HCT116 (cell line): Measurements from ENCODE around the gene SUPT16H.

Experiments
- CEBPB ChIP-seq: IDR thresholded peaks from 2 replicates; pipeline ENCODE4 v1.6.1; 2012; ENCODE audit warnings: low read depth
- EZH2 ChIP-seq: fragments of 200-600 bp; sonication (generic); IDR thresholded peaks from 2 replicates; pipeline ENCODE4 v1.6.1; 2017; ENCODE audit warnings: antibody characterized with exemption, mixed run types
- EZH2phosphoT487 ChIP-seq: fragments of 200-600 bp; IDR thresholded peaks from 2 replicates; pipeline ENCODE4 v1.6.1; 2018; ENCODE audit warnings: antibody characterized with exemption, borderline replicate concordance
- JUND ChIP-seq: IDR thresholded peaks from 2 replicates; pipeline ENCODE4 v1.6.1; 2012
- MAX ChIP-seq: IDR thresholded peaks from 2 replicates; pipeline ENCODE4 v1.6.1; 2012
- POLR2A ChIP-seq: IDR thresholded peaks from 2 replicates; pipeline ENCODE4 v1.7.0; 2011; ENCODE audit warnings: borderline replicate concordance; ENCODE audit not compliant: insufficient read depth, insufficient read length; ENCODE audit errors: extremely low read depth
- POLR2AphosphoS5 ChIP-seq: IDR thresholded peaks from 2 replicates; pipeline ENCODE4 v1.6.1; 2011; ENCODE audit warnings: mild to moderate bottlenecking, low read depth, low read length, moderate library complexity
- RAD21 ChIP-seq: IDR thresholded peaks from 2 replicates; pipeline ENCODE4 v1.6.1; 2012; ENCODE audit warnings: low read depth, mild to moderate bottlenecking
- SIN3A ChIP-seq: IDR thresholded peaks from 2 replicates; pipeline ENCODE4 v1.6.1; 2012; ENCODE audit warnings: low read depth
- TCF7L2 ChIP-seq: IDR thresholded peaks from 2 replicates; pipeline ENCODE4 v1.7.0; 2011; ENCODE audit warnings: borderline replicate concordance, inconsistent platforms; ENCODE audit not compliant: insufficient read depth, insufficient read length; ENCODE audit errors: extremely low read depth
- ZNF274 ChIP-seq: fragments of 200-500 bp; sonication (Bioruptor generic); IDR thresholded peaks from 2 replicates; pipeline ENCODE4 v1.6.1; 2014; ENCODE audit warnings: mild to moderate bottlenecking, low read depth, low read length, inconsistent platforms
- TF ChIP-seq, protein P1 (sequence below), 3 experiments: fragments of 200-600 bp in 1 of 3; sonication (generic) in 1 of 3; IDR thresholded peaks in 2 of 3; conservative IDR thresholded peaks in 1 of 3; 2 replicates each; pipeline ENCODE4 v1.5.1; 2012 to 2017; ENCODE audit warnings: low read depth in 2 of 3, low read length in 2 of 3, antibody characterized with exemption in 1 of 3, borderline replicate concordance in 1 of 3, control low read depth in 1 of 3, mild to moderate bottlenecking in 1 of 3, mixed read lengths in 1 of 3, mixed run types in 1 of 3, moderate library complexity in 1 of 3; ENCODE audit not compliant: insufficient read depth in 1 of 3

GRCh38 chr14:21347201-21347600 lies 36.6 kb downstream of the SUPT16H start:
- TF ChIP-seq JUND (no peak), ZNF274 (no peak), SIN3A (no peak), POLR2AphosphoS5 (no peak), EZH2phosphoT487 (no peak), TCF7L2 (no peak), CEBPB (no peak), EZH2 (no peak), MAX (no peak), RAD21 (no peak), POLR2A (no peak)
- TF ChIP-seq, protein P1, sequence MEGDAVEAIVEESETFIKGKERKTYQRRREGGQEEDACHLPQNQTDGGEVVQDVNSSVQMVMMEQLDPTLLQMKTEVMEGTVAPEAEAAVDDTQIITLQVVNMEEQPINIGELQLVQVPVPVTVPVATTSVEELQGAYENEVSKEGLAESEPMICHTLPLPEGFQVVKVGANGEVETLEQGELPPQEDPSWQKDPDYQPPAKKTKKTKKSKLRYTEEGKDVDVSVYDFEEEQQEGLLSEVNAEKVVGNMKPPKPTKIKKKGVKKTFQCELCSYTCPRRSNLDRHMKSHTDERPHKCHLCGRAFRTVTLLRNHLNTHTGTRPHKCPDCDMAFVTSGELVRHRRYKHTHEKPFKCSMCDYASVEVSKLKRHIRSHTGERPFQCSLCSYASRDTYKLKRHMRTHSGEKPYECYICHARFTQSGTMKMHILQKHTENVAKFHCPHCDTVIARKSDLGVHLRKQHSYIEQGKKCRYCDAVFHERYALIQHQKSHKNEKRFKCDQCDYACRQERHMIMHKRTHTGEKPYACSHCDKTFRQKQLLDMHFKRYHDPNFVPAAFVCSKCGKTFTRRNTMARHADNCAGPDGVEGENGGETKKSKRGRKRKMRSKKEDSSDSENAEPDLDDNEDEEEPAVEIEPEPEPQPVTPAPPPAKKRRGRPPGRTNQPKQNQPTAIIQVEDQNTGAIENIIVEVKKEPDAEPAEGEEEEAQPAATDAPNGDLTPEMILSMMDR (IDR thresholded peaks at IDR 0.05 in 2 of 3, conservative IDR thresholded peaks at IDR 0.05 in 1 of 3; ENCODE audit: borderline replicate concordance in 1 of 3, insufficient read depth in 1 of 3, low read depth in 2 of 3, low read length in 2 of 3): no peak
